Measurements from ENCODE around the gene MYOCD. TPM values are rescaled to one million over a fixed set of nuclear protein-coding genes. Genes with fewer than 3 reads are reported as not detected.

The MYOCD gene
- total RNA-seq, 1 experiment from 2014 or later = 2.6 TPM

DNA sequence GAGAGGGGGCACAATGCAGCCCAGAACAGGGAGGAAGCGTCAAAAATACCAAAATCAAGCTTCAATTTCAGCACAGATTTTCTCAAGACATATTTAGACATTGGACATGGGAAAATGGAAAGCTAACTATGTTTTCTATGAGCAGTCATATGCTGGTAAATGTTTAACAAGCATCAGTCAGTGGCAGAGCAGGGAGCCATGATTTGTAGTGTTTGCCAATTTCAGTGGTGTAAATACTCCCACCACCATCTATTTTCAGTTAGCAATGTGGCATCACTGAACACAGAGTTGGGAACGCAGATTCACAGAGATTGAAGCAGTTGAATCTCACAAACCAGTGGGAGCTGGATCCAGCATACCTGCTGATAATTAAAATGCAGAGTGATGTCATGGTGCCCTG lies 24.6 kb upstream of the MYOCD start:
- Histone ChIP-seq H3K27me3 (replicated peaks; ENCODE audit: control insufficient read depth, insufficient read depth, low read length) (no peaks in the 10 kb centered on the region), H3K9me3 (no peaks in the 10 kb centered on the region), H3K36me3 (ENCODE audit: control insufficient read depth, insufficient read depth, low read length) (no peaks in the 10 kb centered on the region), H3K4me1 (no peaks in the 10 kb centered on the region), H3K4me3 (ENCODE audit: low read depth, low read length) (no peak overlapping the region)
- BruUV-seq (replicated peaks) = no TSS peak
- no peaks in the 10 kb centered on the region for H3K36me3 Mint-ChIP-seq (ENCODE audit: insufficient read depth, unreplicated experiment)
- H3K4me1 Mint-ChIP-seq (ENCODE audit: low read depth, unreplicated experiment) = no peaks in the 10 kb centered on the region
- peaks cover 9% of the 10 kb centered on the region for H3K9me3 Mint-ChIP-seq (ENCODE audit: unreplicated experiment)
- intact Hi-C loops (cut with micrococcal nuclease; ENCODE audit: unreplicated experiment) = no loop called here
- POLR2A ChIA-PET = no interaction called here
- H3K4me3 Mint-ChIP-seq (ENCODE audit: unreplicated experiment) = no peak overlapping the region
- no peaks in the 10 kb centered on the region for H3K27me3 Mint-ChIP-seq (ENCODE audit: insufficient read depth, unreplicated experiment)
- CTCF ChIA-PET = no interaction called here
- TF ChIP-seq, protein P1, sequence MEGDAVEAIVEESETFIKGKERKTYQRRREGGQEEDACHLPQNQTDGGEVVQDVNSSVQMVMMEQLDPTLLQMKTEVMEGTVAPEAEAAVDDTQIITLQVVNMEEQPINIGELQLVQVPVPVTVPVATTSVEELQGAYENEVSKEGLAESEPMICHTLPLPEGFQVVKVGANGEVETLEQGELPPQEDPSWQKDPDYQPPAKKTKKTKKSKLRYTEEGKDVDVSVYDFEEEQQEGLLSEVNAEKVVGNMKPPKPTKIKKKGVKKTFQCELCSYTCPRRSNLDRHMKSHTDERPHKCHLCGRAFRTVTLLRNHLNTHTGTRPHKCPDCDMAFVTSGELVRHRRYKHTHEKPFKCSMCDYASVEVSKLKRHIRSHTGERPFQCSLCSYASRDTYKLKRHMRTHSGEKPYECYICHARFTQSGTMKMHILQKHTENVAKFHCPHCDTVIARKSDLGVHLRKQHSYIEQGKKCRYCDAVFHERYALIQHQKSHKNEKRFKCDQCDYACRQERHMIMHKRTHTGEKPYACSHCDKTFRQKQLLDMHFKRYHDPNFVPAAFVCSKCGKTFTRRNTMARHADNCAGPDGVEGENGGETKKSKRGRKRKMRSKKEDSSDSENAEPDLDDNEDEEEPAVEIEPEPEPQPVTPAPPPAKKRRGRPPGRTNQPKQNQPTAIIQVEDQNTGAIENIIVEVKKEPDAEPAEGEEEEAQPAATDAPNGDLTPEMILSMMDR (IDR thresholded peaks at IDR 0.05; ENCODE audit: insufficient read depth in 1 of 2, low read depth in 1 of 2, low read length in 1 of 2, severe bottlenecking in 1 of 2, unreplicated experiment in 1 of 2) = no peak
- no peak overlapping the region for H3K27ac Mint-ChIP-seq (ENCODE audit: unreplicated experiment)
- no peak for DNase-seq

DNA sequence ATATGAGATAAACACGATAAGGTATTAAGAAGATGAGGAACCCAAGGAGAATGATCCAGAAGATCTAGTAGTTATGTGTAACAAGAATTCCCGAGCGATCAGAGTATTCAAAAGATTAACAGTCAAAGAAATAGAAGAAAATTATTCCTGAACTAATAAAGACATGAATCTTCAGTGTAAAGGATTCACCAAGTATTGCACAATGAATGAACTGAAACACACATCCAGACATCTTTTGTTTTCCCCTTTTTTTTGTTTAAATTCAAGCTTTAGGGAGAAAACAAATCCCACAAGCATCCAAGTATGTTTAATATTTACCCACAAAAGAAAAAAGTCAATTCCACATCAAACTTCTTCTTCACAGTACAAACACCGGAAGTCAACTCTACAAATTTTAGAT lies 23.7 kb upstream of the MYOCD start:
- ChIA-PET CTCF (no interaction called here), POLR2A (no interaction called here)
- Mint-ChIP-seq H3K36me3 (ENCODE audit: insufficient read depth, unreplicated experiment) (no peaks in the 10 kb centered on the region), H3K9me3 (ENCODE audit: unreplicated experiment) (peaks cover 7% of the 10 kb centered on the region), H3K4me3 (ENCODE audit: unreplicated experiment) (no peak overlapping the region), H3K27me3 (ENCODE audit: insufficient read depth, unreplicated experiment) (no peaks in the 10 kb centered on the region), H3K4me1 (ENCODE audit: low read depth, unreplicated experiment) (no peaks in the 10 kb centered on the region), H3K27ac (ENCODE audit: unreplicated experiment) (no peak overlapping the region)
- no peaks in the 10 kb centered on the region for H3K9me3 ChIP-seq
- TF ChIP-seq, protein P1 (IDR thresholded peaks at IDR 0.05; ENCODE audit: insufficient read depth in 1 of 2, low read depth in 1 of 2, low read length in 1 of 2, severe bottlenecking in 1 of 2, unreplicated experiment in 1 of 2) = no peak
- no peaks in the 10 kb centered on the region for H3K4me1 ChIP-seq
- H3K4me3 ChIP-seq (ENCODE audit: low read depth, low read length) = no peak overlapping the region
- BruUV-seq (replicated peaks) = no TSS peak
- no peak for DNase-seq
- intact Hi-C loops (cut with micrococcal nuclease; ENCODE audit: unreplicated experiment) = no loop called here
- no peaks in the 10 kb centered on the region for H3K27me3 ChIP-seq (replicated peaks; ENCODE audit: control insufficient read depth, insufficient read depth, low read length)
- H3K36me3 ChIP-seq (ENCODE audit: control insufficient read depth, insufficient read depth, low read length) = no peaks in the 10 kb centered on the region

DNA sequence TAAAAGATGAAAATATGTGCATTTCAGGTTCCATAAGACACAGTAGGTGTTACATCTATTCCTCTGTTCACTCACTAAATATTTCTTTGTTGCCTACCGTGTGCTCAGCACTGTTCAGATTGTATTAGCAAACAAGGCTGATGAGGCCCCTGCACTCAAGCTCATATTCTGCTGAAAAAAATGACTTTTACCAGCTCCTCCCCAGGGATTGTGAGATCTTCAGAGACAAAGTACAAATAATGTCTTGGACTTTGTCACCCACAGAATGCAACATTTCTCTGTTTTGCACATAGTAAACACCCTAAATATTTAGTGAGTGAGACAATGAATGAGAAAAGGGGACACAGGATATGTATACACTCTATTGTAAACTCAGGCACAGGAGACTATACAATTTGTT lies 21.9 kb upstream of the MYOCD start:
- ChIA-PET POLR2A (no interaction called here), CTCF (no interaction called here)
- no peaks in the 10 kb centered on the region for H3K4me1 Mint-ChIP-seq (ENCODE audit: low read depth, unreplicated experiment)
- no peak for DNase-seq
- intact Hi-C loops (cut with micrococcal nuclease; ENCODE audit: unreplicated experiment) = no loop called here
- no peak overlapping the region for H3K4me3 Mint-ChIP-seq (ENCODE audit: unreplicated experiment)
- TF ChIP-seq, protein P1 (IDR thresholded peaks at IDR 0.05; ENCODE audit: insufficient read depth in 1 of 2, low read depth in 1 of 2, low read length in 1 of 2, severe bottlenecking in 1 of 2, unreplicated experiment in 1 of 2) = no peak
- H3K27ac Mint-ChIP-seq (ENCODE audit: unreplicated experiment) = peak overlapping the region; percentile 18
- Histone ChIP-seq H3K9me3 (no peaks in the 10 kb centered on the region), H3K4me1 (no peaks in the 10 kb centered on the region), H3K4me3 (ENCODE audit: low read depth, low read length) (no peak overlapping the region), H3K36me3 (ENCODE audit: control insufficient read depth, insufficient read depth, low read length) (no peaks in the 10 kb centered on the region), H3K27me3 (replicated peaks; ENCODE audit: control insufficient read depth, insufficient read depth, low read length) (no peaks in the 10 kb centered on the region)
- H3K36me3 Mint-ChIP-seq (ENCODE audit: insufficient read depth, unreplicated experiment) = no peaks in the 10 kb centered on the region
- H3K27me3 Mint-ChIP-seq (ENCODE audit: insufficient read depth, unreplicated experiment) = no peaks in the 10 kb centered on the region
- H3K9me3 Mint-ChIP-seq (ENCODE audit: unreplicated experiment) = no peaks in the 10 kb centered on the region
- BruUV-seq (replicated peaks) = no TSS peak
